ENCODE results near the gene KIF5C.

DNA sequence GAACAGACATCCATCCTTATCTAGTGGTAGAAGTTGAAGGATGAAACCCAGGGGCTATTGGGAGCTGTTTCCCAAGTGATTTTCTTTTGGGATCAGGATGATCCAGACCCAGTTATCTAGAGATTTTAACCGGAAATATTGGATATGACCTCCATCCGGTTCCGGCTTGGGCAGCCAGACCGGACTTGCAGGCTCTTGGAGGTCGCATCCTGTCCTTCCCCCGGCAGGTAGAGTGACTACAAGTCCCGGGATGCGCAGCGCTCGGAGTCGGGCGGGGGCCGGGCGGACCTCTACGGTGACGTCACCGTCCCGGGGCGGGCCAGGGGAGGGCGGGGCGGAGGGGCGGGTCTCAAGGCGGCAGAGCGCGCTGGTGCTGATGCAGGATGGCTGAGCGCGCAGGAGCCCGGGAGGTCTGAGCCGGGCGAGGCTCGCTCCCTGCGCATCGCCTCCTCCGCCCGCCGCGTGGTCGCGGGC lies at the start of gene KIF5C:
- TF ChIP-seq, protein P1, sequence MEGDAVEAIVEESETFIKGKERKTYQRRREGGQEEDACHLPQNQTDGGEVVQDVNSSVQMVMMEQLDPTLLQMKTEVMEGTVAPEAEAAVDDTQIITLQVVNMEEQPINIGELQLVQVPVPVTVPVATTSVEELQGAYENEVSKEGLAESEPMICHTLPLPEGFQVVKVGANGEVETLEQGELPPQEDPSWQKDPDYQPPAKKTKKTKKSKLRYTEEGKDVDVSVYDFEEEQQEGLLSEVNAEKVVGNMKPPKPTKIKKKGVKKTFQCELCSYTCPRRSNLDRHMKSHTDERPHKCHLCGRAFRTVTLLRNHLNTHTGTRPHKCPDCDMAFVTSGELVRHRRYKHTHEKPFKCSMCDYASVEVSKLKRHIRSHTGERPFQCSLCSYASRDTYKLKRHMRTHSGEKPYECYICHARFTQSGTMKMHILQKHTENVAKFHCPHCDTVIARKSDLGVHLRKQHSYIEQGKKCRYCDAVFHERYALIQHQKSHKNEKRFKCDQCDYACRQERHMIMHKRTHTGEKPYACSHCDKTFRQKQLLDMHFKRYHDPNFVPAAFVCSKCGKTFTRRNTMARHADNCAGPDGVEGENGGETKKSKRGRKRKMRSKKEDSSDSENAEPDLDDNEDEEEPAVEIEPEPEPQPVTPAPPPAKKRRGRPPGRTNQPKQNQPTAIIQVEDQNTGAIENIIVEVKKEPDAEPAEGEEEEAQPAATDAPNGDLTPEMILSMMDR (IDR thresholded peaks at IDR 0.05) = no peak
- no peak for TF ChIP-seq ZFX (IDR thresholded peaks at IDR 0.05; ENCODE audit: borderline replicate concordance)
